Measurements from ENCODE around the gene GNPTG.

The GNPTG gene

DNA sequence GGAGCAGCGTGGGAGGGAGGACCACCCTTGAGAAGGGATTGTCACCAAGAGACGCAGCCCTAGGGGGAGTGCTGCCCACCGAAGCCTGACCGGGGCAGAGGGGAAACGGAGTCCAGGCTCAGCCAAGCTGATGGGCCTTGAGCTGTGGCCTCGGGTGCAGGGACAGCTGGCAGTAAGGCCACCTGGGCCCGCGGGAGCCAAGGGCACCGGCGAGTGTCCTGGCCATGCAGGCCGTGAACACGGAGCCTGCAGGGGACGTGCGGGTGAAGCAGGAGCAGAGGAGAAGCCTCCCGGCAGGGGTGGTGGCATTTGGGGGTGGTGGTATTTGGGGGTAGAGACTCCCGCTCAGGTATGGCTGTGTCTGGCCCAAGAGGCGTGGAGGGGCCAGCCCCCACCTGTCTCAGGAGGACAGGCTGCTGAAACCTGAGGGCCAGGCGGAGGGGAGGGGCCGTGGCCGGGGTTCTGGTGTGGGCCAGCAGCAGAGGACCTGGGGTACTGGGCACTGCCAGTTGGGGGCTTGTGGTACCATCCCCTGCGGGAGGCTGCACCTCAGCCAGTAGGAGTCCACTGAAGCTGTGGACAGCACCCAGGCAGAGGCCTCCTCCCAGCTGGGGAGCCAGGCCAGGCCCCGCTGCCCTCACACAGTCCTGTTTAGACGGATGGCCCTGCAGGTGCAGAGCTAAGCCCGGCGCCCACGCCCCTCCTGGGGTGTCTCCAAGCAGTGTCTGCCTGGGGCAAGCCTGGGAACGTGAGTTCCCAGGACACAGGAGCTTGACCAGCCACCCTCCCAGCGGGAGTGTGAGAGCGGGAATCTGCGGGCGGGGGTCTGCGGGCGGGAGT is 4.5 kb downstream of the GNPTG start:
- H3K4me3 ChIP-seq (ENCODE audit: low read length) = no peak overlapping the region
- TF ChIP-seq, protein P1, sequence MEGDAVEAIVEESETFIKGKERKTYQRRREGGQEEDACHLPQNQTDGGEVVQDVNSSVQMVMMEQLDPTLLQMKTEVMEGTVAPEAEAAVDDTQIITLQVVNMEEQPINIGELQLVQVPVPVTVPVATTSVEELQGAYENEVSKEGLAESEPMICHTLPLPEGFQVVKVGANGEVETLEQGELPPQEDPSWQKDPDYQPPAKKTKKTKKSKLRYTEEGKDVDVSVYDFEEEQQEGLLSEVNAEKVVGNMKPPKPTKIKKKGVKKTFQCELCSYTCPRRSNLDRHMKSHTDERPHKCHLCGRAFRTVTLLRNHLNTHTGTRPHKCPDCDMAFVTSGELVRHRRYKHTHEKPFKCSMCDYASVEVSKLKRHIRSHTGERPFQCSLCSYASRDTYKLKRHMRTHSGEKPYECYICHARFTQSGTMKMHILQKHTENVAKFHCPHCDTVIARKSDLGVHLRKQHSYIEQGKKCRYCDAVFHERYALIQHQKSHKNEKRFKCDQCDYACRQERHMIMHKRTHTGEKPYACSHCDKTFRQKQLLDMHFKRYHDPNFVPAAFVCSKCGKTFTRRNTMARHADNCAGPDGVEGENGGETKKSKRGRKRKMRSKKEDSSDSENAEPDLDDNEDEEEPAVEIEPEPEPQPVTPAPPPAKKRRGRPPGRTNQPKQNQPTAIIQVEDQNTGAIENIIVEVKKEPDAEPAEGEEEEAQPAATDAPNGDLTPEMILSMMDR (conservative IDR thresholded peaks at IDR 0.05; ENCODE audit: low read depth, low read length) = no peak
- no peak for DNase-seq (ENCODE audit: low read depth)

DNA sequence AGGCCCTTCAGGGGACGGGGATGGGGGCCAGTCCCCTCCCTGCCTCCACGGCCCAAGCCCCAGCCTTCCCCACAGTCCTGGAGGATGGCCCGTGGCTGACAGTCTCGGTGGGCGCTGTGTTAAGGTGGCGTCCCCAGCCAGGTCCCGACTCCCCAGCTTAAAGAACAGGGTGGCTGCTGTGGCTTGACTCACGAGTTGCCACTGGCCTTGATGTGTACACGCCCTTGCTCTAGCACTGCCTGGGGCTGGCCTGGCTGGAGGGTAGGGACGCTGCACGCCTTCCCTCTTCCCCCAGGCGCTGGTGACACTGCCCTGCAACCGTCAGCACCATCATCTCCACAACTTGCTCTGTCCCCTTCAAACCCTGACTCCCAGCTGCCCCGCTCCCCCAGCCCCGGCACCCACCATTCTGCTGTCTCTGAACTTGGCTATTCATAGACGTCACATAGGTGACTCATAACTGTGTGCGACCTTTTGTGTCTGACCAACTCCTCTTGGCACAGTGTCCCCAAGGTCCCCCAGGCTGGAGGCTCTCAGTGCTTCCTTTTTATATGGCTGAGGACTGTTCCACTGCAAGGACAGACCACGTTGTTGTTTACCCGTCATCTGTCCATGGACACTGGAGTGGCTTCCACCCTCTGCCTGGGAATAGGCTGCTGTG is 6.3 kb downstream of the GNPTG start:
- no peak overlapping the region for H3K4me3 ChIP-seq (ENCODE audit: low read length)
- DNase-seq (ENCODE audit: low read depth) = no peak
- TF ChIP-seq, protein P1 (conservative IDR thresholded peaks at IDR 0.05; ENCODE audit: low read depth, low read length) = no peak

DNA sequence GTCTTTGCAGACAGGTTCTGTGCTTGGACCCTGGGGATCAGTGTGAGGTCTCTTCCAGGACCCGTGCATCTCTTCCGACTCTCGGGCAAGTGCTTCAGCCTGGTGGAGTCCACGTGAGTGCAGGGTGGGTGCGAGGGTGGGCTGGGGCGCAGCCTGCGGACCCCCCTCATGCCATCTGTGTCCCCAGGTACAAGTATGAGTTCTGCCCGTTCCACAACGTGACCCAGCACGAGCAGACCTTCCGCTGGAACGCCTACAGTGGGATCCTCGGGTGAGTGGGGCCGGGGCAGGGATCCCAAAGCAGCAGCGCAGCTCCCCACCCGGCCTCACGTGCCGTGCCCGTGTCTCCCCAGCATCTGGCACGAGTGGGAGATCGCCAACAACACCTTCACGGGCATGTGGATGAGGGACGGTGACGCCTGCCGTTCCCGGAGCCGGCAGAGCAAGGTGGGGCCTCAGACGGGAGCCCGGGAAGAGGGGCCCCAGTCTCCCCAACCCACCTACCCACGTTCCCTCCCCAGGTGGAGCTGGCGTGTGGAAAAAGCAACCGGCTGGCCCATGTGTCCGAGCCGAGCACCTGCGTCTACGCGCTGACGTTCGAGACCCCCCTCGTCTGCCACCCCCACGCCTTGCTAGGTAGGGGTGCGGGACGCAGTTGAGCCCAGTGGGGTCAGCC is 10.1 kb downstream of the GNPTG start:
- TF ChIP-seq, protein P1 (conservative IDR thresholded peaks at IDR 0.05; ENCODE audit: low read depth, low read length) = no peak
- no peak overlapping the region for H3K4me3 ChIP-seq (ENCODE audit: low read length)
- DNase-seq (ENCODE audit: low read depth) = no peak

GRCh38 chr16:1362807-1363206 is 11.1 kb downstream of the GNPTG start:
- no peak overlapping the region for H3K4me3 ChIP-seq (ENCODE audit: low read length)
- DNase-seq (ENCODE audit: low read depth) = no peak
- TF ChIP-seq, protein P1 (conservative IDR thresholded peaks at IDR 0.05; ENCODE audit: low read depth, low read length) = no peak

- TF ChIP-seq, protein P1 (conservative IDR thresholded peaks at IDR 0.05; ENCODE audit: low read depth, low read length) = peak; percentile 85
- no peak for DNase-seq (ENCODE audit: low read depth)
- H3K4me3 ChIP-seq (ENCODE audit: low read length) = no peak overlapping the region
Measured at GRCh38 chr16:1363501-1364041, 11.8 kb downstream of the GNPTG start.

- TF ChIP-seq, protein P1 (conservative IDR thresholded peaks at IDR 0.05; ENCODE audit: low read depth, low read length) = no peak
- H3K4me3 ChIP-seq (ENCODE audit: low read length) = no peak overlapping the region
- DNase-seq (ENCODE audit: low read depth) = no peak
Measured at GRCh38 chr16:1364510-1364909, 12.8 kb downstream of the GNPTG start.
